GM11168 (cell line): Measurements from ENCODE around the gene CDC42BPB.

ENCODE experiments used
- in situ Hi-C: fragments of 300-500 bp; cut with MboI; formaldehyde crosslinking; loops from one replicate; pipeline ENCODE4 v1.12.0; 2022; ENCODE audit warnings: low sequenced_read_pairs; ENCODE audit not compliant: unreplicated experiment

The CDC42BPB gene

DNA sequence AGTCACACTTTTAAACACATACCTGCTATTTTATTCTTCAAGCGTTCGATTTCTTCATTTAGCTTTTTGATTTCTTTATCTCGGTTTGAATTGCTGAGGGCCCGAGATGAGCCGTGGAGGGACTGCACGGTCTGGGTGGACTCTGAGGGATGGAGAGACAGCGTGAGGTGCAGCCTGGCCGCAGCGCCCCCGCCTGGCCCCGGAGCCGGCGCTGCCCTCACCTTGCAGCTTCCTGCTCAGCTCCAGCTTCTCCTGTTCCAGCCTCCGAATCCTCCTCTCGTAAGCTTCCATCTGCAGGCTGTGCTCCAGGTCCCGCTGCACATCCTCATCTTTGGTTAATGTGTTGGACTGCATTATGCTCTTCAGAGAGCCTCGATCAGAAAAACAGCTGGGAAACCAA, 81.7 kb downstream of the CDC42BPB start:
- in situ Hi-C loops = no loop called here

DNA sequence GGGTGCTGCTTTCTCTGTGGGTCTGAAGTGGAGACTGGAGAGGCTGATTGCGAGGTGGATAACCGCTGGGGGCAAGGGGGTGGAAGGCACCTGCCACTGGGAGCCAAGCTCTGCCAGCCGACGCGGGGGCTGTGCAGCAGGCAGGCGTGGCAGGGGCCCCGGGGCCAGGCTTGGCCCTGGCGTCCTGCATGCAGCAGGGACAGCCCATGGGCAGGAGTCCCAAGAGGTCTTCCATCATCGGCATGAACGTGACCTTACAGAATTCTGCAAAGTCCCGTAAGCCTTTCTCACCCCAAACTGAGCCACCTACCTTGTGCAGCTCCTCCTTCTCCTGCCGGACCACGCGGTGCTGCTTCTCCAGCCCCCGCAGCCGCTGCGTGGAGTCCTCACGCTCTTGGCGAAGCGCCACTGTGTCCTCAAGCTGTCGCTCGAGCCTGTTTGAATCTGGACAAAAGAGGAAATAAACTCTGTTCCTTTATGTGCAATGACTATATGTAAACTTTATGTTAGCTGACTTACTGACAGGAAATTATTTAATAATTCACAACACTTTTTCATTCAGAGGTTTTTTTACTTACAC, 83.6 kb downstream of the CDC42BPB start:
- in situ Hi-C loops = no loop called here

DNA sequence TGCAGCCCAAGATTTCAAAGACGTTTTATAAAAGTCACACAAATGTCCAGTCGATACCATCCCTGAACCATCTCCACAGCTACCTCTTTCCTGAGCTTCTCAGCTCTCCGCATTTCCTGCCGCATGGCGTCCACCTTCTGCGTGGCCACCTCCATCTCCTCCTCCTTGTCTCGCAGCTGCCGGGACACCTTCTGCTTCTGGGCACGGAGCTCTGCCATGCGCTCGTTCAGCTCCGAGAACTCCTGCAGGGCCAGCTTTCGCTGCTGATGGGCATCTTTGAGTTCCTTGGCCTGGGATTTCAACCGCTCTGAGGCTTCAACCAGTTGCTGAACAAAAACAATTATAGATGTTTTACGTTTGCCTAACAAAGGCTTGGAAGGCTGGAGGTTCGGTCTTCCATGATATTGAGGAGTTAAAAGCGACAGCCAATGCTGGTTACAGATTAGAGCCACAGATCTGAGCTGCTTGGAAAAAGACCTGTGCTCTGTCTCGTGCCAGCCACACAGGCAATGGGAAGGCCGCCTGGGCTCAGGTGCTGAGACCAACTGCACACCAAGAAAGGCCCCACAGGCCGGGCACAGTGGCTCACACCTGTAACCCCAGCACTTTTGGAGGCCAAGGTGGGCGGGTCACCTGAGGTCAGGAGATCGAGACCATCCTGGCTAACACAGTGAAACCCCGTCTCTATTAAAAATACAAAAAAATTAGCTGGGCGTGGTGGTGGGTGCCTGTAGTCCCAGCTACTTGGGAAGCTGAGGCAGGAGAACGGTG, 85.3 kb downstream of the CDC42BPB start:
- in situ Hi-C loops = no loop called here

DNA sequence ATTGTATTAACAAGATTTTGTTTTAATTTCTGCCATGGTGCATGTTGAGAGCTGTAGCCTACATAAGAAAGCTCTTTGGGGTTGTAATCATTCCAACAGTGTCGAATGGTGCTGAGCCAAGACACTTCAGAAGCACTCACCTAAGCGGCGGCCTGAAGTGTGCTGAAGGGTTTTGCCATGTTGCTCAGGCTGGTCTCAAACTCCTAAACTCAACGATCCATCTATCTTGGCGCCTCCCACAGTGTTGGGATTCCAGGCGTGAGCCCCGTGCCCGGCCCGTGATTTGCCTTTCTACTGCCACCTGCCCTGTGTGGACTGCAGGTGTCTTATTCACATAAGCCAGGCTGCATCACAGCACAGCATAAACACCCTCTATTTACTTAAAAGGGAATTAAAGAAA, 86.0 kb downstream of the CDC42BPB start:
- in situ Hi-C loops = no loop called here

DNA sequence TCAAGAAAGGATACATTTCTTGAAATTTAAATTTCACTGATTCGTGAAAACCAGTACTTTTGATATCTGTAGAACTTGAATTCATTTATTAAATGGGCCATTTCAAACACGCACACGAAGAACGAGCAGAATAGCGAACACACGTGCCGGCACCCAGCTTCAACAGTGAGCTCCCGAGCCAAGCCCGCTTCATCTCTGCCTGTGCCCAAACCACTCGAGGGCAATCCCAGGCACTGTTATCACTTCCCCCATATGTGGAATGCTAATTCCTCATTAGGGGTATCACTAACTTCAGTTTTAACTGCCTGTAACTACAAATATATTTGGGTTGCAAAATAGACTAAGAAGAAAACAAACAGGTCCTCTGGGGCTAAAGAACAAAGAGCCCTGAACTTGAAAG, 86.9 kb downstream of the CDC42BPB start:
- in situ Hi-C loops = no loop called here

DNA sequence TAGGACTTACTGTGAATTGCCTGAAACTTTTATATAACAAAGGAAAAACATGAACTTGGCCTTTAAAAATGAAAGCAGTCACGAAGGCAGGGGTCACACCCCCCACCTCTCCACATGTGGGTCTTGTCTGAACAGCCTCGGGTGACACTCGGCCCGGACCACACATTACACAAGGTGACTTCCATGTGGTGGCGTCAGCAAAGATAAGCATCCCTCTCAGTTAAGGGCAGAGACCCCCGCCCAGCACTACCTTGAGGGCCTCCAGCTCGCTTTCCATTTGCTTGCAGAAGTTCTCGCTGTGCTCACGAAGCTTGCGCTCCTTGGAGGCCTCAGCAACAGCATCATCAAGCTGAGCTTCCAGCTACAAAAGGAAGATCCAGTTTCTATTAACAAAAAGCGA, 87.4 kb downstream of the CDC42BPB start:
- in situ Hi-C loops = no loop called here

DNA sequence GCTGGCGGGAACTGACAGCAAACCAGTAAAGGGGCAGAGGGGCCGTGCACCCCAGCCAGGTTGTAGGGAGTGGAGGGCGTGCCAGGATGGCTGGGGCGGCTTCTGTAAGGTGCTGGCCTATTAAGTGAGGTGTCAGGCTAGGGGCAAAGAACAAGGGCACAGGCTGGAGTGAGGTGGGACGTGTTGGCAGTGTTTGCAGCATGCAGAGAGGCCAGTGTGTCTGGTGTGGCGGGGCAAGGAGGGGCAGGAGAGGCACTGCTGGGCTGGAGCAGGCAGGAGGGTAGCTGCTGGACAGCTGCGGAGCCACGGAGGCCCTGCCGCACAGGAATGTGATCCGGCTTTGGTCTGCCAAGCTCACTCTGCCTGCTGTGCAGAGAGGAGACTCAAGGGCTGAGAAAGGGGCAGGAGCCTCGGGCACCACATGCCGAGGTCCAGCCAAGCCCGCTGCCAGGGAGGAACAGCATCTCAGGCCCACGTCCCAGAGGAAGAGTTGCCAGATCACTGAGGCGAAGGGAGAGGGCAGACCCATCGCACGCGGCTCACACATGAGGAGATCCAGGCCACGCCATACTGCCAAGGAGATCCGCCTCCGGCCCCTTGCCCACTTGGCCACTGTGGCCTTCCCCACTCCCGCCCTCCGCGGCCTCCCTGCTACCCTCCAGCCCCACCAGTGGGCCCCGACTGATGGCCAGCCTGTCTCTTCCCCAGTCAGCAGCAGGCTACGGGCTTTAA, 88.1 kb downstream of the CDC42BPB start:
- in situ Hi-C loops = no loop called here

DNA sequence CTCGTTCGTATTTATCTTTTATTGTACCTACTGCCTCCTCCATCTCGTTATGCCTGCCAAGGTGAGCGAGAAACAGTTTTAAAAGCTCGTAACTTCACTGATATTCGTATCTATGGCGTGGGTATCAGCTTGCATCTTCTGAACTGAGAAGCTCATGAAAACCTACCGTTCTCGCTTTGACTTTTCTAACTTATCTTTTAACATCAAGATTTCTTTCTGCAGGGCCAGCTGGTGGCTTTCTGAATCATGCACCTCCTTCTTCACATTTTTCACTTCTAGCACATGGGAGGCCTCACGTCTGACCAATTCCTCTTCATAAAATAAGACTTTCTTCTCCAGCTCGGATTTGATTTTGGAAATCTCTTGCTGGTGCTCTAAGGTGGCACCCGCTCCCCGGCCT, 89.0 kb downstream of the CDC42BPB start:
- in situ Hi-C loops = no loop called here

DNA sequence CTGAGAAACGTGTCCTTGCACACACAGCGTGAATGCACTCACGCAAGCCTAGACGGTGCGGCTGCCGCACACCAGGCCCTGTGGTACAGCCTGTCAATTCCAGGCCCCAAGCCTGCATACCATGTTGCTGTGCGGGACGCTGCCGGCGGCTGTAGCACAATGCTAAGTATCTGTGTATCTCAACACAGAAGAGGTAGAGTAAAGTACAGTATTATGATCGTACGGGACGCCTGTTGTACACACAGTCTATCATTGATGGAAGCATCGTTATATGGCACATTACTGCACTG, 89.9 kb downstream of the CDC42BPB start:
- in situ Hi-C loops = no loop called here

DNA sequence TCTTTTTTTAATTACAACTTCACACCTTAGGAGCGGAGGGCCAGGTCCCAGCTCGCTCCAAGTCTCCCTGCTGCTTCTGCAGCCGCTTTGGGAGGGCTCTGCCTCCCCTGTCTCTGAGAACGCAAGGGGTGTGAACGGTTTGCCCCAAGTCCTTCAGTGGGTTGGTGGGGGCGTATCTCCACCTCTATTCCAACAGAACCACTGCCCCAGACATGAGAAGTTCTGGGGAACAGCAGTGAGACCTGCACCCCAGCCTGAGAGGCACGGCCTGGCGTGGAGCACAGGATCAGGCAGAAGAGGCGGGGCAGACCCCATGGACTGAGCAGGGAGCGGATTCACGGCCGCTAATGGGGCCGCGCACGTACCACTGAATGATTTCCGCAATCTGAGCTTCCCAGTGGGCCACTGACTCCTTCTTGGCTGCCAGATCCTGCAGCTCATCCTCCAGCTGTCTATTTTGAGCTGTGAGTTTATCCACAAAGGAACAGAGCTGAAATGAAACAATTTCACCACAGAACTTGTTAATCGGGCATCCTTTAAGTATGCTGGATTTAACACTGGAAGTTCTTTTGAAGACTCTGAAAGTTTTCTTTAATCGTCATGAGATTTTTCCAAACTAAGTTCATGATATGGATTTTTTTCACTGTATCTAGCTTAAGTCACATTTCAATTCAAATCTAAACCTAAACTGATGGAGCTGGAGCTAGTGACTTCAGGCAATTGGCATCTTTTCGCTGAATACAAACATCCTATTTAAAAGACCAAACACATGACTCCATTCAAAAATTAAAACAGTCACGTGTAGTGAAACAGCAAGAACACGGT, 90.5 kb downstream of the CDC42BPB start:
- in situ Hi-C loops = no loop called here

DNA sequence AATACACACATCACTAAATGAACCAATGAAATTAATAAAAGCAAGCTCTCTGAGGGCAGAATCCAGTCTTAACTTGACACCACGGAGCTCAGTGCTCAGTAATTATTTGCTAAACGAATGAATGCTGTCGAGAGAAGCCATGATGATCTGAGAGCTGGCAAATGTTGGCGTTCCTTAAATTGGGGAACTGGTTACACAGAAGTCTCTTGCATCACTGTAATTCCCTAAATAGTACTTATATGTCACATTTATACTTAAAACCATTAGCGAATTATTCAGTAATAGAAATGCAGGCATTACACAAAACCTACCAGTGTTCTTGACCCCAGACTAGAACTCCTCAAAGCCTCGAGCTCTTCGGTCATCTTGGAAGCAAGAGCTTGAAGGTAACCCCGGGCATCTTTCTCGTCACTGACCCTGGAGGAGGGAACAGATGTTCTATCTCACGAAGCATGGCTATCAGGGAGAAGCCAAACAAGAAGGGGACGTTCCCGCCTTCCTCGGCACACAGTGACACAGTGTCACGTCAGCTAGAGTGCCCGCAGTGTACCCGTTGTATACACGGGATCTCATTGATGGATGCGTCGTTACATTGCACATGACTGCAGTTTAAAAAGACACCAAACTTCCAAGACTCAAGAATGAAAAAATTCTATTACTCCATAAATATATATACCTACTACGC, 91.2 kb downstream of the CDC42BPB start:
- in situ Hi-C loops = no loop called here

DNA sequence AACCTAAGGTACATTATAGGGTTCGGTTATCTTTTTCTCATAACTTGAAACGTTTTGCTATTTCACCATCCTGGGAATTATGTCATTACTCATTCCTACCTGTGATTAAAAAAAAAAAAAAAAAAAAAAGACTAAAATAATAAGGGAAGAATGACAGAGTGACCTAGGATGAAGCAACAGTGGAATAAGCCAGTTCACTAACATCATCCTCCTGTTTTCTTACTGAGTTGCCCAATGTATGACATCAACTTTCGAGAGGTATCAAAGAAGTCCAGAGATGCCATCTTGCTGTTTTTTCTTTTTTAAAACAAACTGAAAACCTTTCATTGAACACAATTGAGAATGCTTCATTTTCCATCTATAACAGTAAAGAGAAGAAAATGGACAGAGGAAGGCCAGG, 92.1 kb downstream of the CDC42BPB start:
- in situ Hi-C loops = no loop called here

DNA sequence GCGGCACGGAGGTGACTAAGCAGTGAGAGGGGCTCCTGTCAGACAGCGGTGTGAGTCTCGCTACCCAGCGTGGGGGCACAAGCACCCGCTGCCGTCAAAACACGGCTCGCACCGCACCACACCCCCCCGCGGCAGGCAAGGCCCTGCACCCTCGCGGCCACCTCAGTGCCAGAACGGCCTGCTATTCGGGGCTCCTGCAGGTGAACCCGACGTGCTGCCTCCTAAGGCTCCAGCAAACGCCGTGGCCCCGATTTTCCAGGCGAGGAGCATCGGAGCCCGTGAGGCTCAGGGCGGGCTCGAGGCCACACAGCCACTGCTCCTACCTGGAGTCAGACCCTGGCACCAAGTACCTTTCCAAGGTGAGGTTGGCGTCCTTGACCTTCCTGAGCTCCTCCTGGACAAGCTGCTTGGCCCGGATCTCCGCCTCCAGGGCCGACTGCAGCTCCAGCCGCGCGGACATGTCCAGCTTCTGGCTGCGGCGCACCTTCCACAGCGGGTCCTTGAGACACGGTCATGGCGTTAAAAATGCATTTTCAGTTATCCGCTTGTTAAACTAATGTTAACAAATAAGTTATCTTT, 93.1 kb downstream of the CDC42BPB start:
- in situ Hi-C loops = no loop called here

DNA sequence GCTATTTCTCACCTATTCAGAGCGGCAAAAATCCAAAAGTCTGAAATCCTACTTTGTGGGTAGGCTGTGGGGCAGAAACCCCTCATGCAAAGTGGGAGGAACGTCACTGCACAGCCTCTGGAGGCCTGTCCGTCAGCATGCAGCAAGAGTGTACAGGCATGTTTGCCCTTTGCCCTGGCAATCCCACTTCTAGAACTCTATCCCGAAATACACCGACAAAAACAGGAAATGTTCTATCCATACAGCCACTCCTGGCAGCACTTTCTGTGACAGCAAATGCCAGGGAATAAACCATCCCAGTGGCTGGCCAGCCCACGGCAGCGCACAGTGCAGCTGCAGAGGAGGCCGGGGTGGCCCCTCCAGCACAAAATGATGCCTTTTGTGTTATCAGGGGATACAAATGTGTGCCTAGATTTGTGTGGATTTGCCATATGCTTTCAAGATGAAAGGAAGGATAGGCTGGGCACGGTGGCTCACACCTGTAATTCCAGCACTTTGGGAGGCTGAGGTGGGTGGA, 95.2 kb downstream of the CDC42BPB start:
- in situ Hi-C loops = no loop called here

DNA sequence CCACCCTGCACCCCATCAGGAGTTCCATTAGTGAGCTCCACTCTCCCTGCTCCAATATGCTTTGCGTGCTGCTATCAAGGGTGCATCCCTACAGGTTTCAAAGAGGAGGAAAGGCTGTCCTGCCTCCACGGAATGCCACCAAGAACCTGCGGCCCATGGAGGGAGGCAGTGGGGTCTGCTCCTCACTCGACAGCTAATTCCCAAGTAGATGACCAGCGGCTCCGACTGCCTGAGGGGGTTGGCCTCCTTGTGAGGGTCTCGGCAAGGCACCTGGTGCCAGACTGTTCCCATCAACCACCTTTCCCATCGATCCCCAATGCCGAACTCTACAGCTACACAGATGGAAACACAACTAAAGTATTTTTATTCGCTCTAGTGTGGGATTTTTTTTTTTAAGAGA, 98.9 kb downstream of the CDC42BPB start:
- in situ Hi-C loops = no loop called here

DNA sequence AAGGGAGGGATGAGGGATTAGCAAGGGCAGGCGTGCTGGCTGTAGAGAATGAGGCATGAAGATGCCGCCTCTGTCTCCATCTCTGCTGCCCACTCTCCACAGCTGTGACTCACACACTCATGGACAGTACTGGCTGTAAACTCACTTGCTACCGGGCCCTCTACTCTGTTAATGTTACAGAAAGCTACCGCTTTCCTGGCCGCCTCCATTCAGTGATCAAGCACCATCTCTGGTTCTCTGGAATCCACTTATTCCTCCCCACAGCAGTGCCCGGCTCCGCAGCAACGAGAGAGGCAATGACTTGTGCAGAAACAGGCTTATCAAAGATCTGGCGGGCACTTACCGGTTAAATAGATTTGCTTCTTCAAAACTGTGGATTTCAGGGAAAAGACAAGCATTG, 100.1 kb downstream of the CDC42BPB start:
- in situ Hi-C loops = no loop called here

DNA sequence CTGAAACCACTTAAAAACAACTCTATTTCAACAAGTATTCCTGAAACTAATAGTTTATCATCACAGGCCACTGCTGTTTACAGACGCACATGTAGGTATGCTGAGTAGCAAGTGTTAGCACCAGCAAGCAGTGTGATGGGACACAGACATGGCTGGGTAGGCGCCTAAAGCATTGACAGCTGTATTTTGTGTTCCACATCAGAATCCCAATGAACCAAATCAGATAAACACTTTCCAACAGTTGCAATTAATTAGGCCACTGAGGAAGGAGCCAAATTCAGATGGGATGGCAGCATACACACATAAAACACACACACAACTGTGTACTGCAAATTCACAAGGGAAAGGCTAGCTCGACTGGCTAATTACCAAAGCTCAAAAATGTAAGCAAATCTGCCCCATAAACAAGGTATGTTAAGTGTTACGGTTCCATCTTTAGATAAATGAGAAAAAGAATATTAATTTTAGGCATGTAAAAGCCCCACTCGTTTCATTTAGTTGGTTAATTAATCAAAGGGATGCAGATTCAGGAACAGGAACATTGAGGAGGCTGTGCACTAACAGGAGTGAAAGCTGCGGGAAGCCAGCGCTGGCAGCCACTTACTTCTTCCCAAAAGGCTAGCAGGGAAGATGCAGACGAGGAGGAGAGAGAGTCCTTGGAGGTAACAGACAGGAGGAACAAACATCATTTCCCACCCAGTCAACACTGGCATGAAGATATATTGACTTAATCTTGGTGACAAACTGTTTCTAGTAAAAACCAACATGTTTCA, 101.5 kb downstream of the CDC42BPB start:
- in situ Hi-C loops = no loop called here

DNA sequence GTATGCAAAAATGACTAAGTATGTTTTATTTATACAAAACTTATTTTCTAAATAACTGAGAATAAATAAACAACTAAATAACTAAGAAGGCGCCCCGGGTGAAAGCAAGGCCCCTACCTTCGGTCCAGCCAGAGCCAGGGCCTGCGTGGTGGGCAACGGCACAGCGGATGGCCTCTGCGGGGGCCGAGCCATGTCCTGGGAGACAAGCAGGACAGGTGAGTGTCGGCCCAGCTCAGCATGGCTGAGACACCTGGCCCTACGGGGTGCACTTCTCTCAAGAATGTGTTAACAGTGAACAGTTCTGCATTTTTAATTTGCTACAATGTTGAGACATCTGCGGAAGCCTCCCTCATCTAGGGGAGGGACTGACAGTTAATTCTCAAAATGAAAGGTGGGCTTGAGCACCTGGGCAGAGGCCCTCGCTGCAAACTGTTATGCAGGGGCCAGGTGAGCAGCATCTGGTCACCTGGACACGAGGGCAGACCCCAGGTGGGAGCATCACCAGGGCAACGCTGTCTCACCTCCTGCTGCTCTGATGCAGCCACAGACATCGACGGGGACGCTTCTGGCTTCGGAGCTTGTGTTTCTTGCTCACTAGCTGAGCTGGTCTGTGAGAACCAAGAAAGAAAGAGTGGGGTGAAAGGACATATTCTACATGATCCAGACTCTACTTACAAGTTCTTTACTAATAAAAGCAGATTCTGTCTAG, 103.1 kb downstream of the CDC42BPB start:
- in situ Hi-C loops = no loop called here
